Dendritic cell treated with granulocyte-macrophage colony-stimulating factor and Interleukin-4, amounts not matched to agents 40 ng/mL and 50 ng/mL, for 4 days (primary cell): ENCODE data around the gene REST.
"Not testable (repeated sequence)": the region's sequence is repeated elsewhere in the genome, so short reads cannot be mapped to it uniquely, and the experiment has no call there.

Source experiments
- H3K27ac Mint-ChIP-seq: one replicate; pipeline ENCODE4 v1.8.0; 2022; ENCODE audit warnings: mild to moderate bottlenecking, mixed read lengths
- H3K27me3 Mint-ChIP-seq: one replicate; pipeline ENCODE4 v1.8.0; 2022; ENCODE audit warnings: mild to moderate bottlenecking, mixed read lengths
- H3K36me3 Mint-ChIP-seq: one replicate; pipeline ENCODE4 v1.8.0; 2022; ENCODE audit warnings: low read depth, mixed read lengths
- H3K4me1 Mint-ChIP-seq: one replicate; pipeline ENCODE4 v1.8.0; 2022; ENCODE audit warnings: low read depth, mixed read lengths
- H3K4me3 Mint-ChIP-seq: one replicate; pipeline ENCODE4 v1.8.0; 2022; ENCODE audit warnings: mild to moderate bottlenecking, moderate library complexity, mixed read lengths
- H3K9me3 Mint-ChIP-seq: one replicate; pipeline ENCODE4 v1.8.0; 2022; ENCODE audit warnings: mixed read lengths
- intact Hi-C: fragments of 100-400 bp; cut with micrococcal nuclease; formaldehyde crosslinking; loops from one replicate; pipeline ENCODE4 v1.15.0; 2022

REST gene

GRCh38 chr4:56892691-56893090 lies 15.0 kb upstream of the REST start:
- Mint-ChIP-seq H3K4me1 (no peaks in the 10 kb centered on the region), H3K9me3 (no peaks in the 10 kb centered on the region), H3K36me3 (no peaks in the 10 kb centered on the region), H3K27ac (no peak overlapping the region), H3K4me3 (no peak overlapping the region), H3K27me3 (no peaks in the 10 kb centered on the region)
- intact Hi-C loops: no loop called here

- H3K9me3 Mint-ChIP-seq, intact Hi-C loops: not testable (repeated sequence)
Observed at GRCh38 chr4:56897842-56898241, 9.9 kb upstream of the REST start.

GRCh38 chr4:56900186-56900585 lies 7.5 kb upstream of the REST start:
- not testable (repeated sequence) for H3K36me3 Mint-ChIP-seq

More at GRCh38 chr4:56897842-56898241, 9.9 kb upstream of the REST start:
- not testable (repeated sequence) for H3K36me3 Mint-ChIP-seq, H3K27ac Mint-ChIP-seq, H3K4me1 Mint-ChIP-seq, H3K27me3 Mint-ChIP-seq, H3K4me3 Mint-ChIP-seq

GRCh38 chr4:56902703-56903102 lies 5.0 kb upstream of the REST start:
- H3K27me3 Mint-ChIP-seq: no peaks in the 10 kb centered on the region
- H3K4me1 Mint-ChIP-seq: peaks cover 15% of the 10 kb centered on the region
- no peak overlapping the region for H3K27ac Mint-ChIP-seq
- no peak overlapping the region for H3K4me3 Mint-ChIP-seq
- H3K9me3 Mint-ChIP-seq: no peaks in the 10 kb centered on the region
- H3K36me3 Mint-ChIP-seq: peaks cover 6% of the 10 kb centered on the region
- intact Hi-C loops: loop anchor here (10.0 kb wide), 1 partner anchor 368 kb away; a partner anchor contains a TSS

More at GRCh38 chr4:56900186-56900585, 7.5 kb upstream of the REST start:
- intact Hi-C loops: loop anchor here (10.0 kb wide), 1 partner anchor 365 kb away; a partner anchor contains a TSS
- not testable (repeated sequence) for H3K4me3 Mint-ChIP-seq, H3K9me3 Mint-ChIP-seq, H3K27me3 Mint-ChIP-seq, H3K27ac Mint-ChIP-seq, H3K4me1 Mint-ChIP-seq

- intact Hi-C loops: loop anchor here (5.0 to 10.0 kb wide), 4 partner anchors 38 to 518 kb away; partner anchors contain the start of genes AASDH, PAICS and PPAT
- Mint-ChIP-seq H3K9me3 (no peaks in the 10 kb centered on the region), H3K27me3 (no peaks in the 10 kb centered on the region), H3K36me3 (peaks cover 17% of the 10 kb centered on the region), H3K4me1 (peaks cover 25% of the 10 kb centered on the region), H3K27ac (no peak overlapping the region), H3K4me3 (no peak overlapping the region)
Observed at GRCh38 chr4:56905796-56906195, 1.9 kb upstream of the REST start.

GRCh38 chr4:56906489-56907393 lies 959 bp upstream of the REST start:
- H3K27ac Mint-ChIP-seq: peak overlapping the region; percentile 87
- H3K4me3 Mint-ChIP-seq: peak overlapping the region; percentile 94
- peaks cover 27% of the 10 kb centered on the region for H3K36me3 Mint-ChIP-seq
- peaks cover 35% of the 10 kb centered on the region for H3K4me1 Mint-ChIP-seq
- no peaks in the 10 kb centered on the region for H3K9me3 Mint-ChIP-seq
- H3K27me3 Mint-ChIP-seq: no peaks in the 10 kb centered on the region
- intact Hi-C loops: loop anchor here (5.0 to 10.0 kb wide), 4 partner anchors 39 to 519 kb away; partner anchors contain the start of genes AASDH, PAICS and PPAT

- Mint-ChIP-seq H3K36me3 (peaks cover 33% of the 10 kb centered on the region), H3K9me3 (no peaks in the 10 kb centered on the region), H3K4me1 (peaks cover 39% of the 10 kb centered on the region), H3K27ac (peak overlapping the region; percentile 87), H3K4me3 (peak overlapping the region; percentile 94), H3K27me3 (no peaks in the 10 kb centered on the region)
- intact Hi-C loops: loop anchor here (1.0 to 10.0 kb wide), 5 partner anchors 41 to 521 kb away; partner anchors contain the start of genes AASDH, NOA1, PAICS and PPAT
Observed at GRCh38 chr4:56908206-56909085, 746 bp downstream of the REST start.

- peak overlapping the region; percentile 87 for H3K27ac Mint-ChIP-seq
- peaks cover 39% of the 10 kb centered on the region for H3K36me3 Mint-ChIP-seq
- H3K27me3 Mint-ChIP-seq: no peaks in the 10 kb centered on the region
- H3K4me1 Mint-ChIP-seq: peaks cover 44% of the 10 kb centered on the region
- intact Hi-C loops: loop anchor here (1.0 to 10.0 kb wide), 5 partner anchors 42 to 522 kb away; partner anchors contain the start of genes AASDH, NOA1, PAICS and PPAT
- H3K4me3 Mint-ChIP-seq: peak overlapping the region; percentile 94
- H3K9me3 Mint-ChIP-seq: no peaks in the 10 kb centered on the region
Observed at GRCh38 chr4:56909086-56909894, 1.6 kb downstream of the REST start.

GRCh38 chr4:56910172-56910967 lies 2.7 kb downstream of the REST start:
- H3K9me3 Mint-ChIP-seq: no peaks in the 10 kb centered on the region
- no peaks in the 10 kb centered on the region for H3K27me3 Mint-ChIP-seq
- H3K27ac Mint-ChIP-seq: peak overlapping the region; percentile 87
- intact Hi-C loops: no loop called here
- peak overlapping the region; percentile 94 for H3K4me3 Mint-ChIP-seq
- peaks cover 44% of the 10 kb centered on the region for H3K36me3 Mint-ChIP-seq
- H3K4me1 Mint-ChIP-seq: peaks cover 44% of the 10 kb centered on the region

GRCh38 chr4:56914336-56914735 lies 6.6 kb downstream of the REST start:
- H3K27ac Mint-ChIP-seq: no peak overlapping the region
- H3K36me3 Mint-ChIP-seq: peaks cover 56% of the 10 kb centered on the region
- no peaks in the 10 kb centered on the region for H3K9me3 Mint-ChIP-seq
- H3K4me1 Mint-ChIP-seq: peaks cover 37% of the 10 kb centered on the region
- H3K4me3 Mint-ChIP-seq: no peak overlapping the region
- intact Hi-C loops: no loop called here
- H3K27me3 Mint-ChIP-seq: no peaks in the 10 kb centered on the region

- Mint-ChIP-seq H3K4me1 (peaks cover 35% of the 10 kb centered on the region), H3K36me3 (peaks cover 61% of the 10 kb centered on the region)
- not testable (repeated sequence) for H3K4me3 Mint-ChIP-seq
Observed at GRCh38 chr4:56914977-56915376, 7.3 kb downstream of the REST start.

GRCh38 chr4:56927196-56927595 lies 19.5 kb downstream of the REST start:
- Mint-ChIP-seq H3K9me3 (no peaks in the 10 kb centered on the region), H3K36me3 (peaks cover 87% of the 10 kb centered on the region), H3K27me3 (no peaks in the 10 kb centered on the region), H3K4me1 (no peaks in the 10 kb centered on the region), H3K27ac (no peak overlapping the region), H3K4me3 (no peak overlapping the region)
- intact Hi-C loops: no loop called here

More at GRCh38 chr4:56914977-56915376, 7.3 kb downstream of the REST start:
- intact Hi-C loops, H3K27me3 Mint-ChIP-seq, H3K27ac Mint-ChIP-seq, H3K9me3 Mint-ChIP-seq: not testable (repeated sequence)
